ENCODE data around the gene C13orf46.

The C13orf46 gene

GRCh38 chr13:113938246-113938645 is 35.6 kb downstream of the C13orf46 start:
- DNase-seq (ENCODE audit: low read depth) = no peak

GRCh38 chr13:113937527-113938180 is 36.2 kb downstream of the C13orf46 start:
- no peak for DNase-seq (ENCODE audit: low read depth)

GRCh38 chr13:113937073-113937472 is 36.8 kb downstream of the C13orf46 start:
- DNase-seq (ENCODE audit: low read depth) = no peak

- no peak for DNase-seq (ENCODE audit: low read depth)
Observed at GRCh38 chr13:113936166-113936965, 37.5 kb downstream of the C13orf46 start.

GRCh38 chr13:113935001-113935844 is 38.7 kb downstream of the C13orf46 start:
- no peak for DNase-seq (ENCODE audit: low read depth)

GRCh38 chr13:113934576-113934975 is 39.3 kb downstream of the C13orf46 start:
- DNase-seq (ENCODE audit: low read depth) = no peak

- no peak for DNase-seq (ENCODE audit: low read depth)
Observed at GRCh38 chr13:113933901-113934300, 40.0 kb downstream of the C13orf46 start.

GRCh38 chr13:113931841-113932459 is 41.9 kb downstream of the C13orf46 start:
- DNase-seq (ENCODE audit: low read depth) = no peak

GRCh38 chr13:113930671-113931637 is 42.9 kb downstream of the C13orf46 start:
- DNase-seq (ENCODE audit: low read depth) = no peak

GRCh38 chr13:113929628-113930615 is 44.0 kb downstream of the C13orf46 start:
- no peak for DNase-seq (ENCODE audit: low read depth)

GRCh38 chr13:113928685-113929627 is 44.9 kb downstream of the C13orf46 start:
- DNase-seq (ENCODE audit: low read depth) = peak; percentile 44

- peak; percentile 88 for DNase-seq (ENCODE audit: low read depth)
Observed at GRCh38 chr13:113927661-113928581, 46.0 kb downstream of the C13orf46 start.

GRCh38 chr13:113926951-113927660 is 46.8 kb downstream of the C13orf46 start:
- DNase-seq (ENCODE audit: low read depth) = no peak

GRCh38 chr13:113926301-113926761 is 47.5 kb downstream of the C13orf46 start:
- DNase-seq (ENCODE audit: low read depth) = peak; percentile 82

GRCh38 chr13:113924184-113924901 is 49.5 kb downstream of the C13orf46 start:
- no peak for DNase-seq (ENCODE audit: low read depth)
